Liver (tissue), 9 donors: ENCODE data around the gene NOTO. TPM values are rescaled to one million over a fixed set of nuclear protein-coding genes. Genes with fewer than 3 reads are reported as not detected.

ENCODE experiments used
- DNase-seq: peaks from one replicate; pipeline ENCODE4 v3.0.0-alpha.2; 2017; ENCODE audit warnings: low spot score
- H3K27ac ChIP-seq, 2 donors: one replicate each; pipeline ENCODE4 v1.7.0; 2013; ENCODE audit warnings: inconsistent platforms in 2 of 2, low read length in 2 of 2, control low read depth in 1 of 2, low read depth in 1 of 2, mild to moderate bottlenecking in 1 of 2
- H3K27me3 ChIP-seq, 4 donors: one replicate each; pipeline versions ENCODE4 v1.6.1 to v1.7.0; 2013; ENCODE audit warnings: low read length in 3 of 4, inconsistent platforms in 1 of 4, mild to moderate bottlenecking in 1 of 4, moderate library complexity in 1 of 4; ENCODE audit not compliant: control insufficient read depth in 4 of 4, insufficient read depth in 4 of 4
- H3K36me3 ChIP-seq, 4 donors: one replicate each; pipeline versions ENCODE4 v1.6.1 to v1.7.0; 2013; ENCODE audit warnings: low read length in 3 of 4, mild to moderate bottlenecking in 3 of 4, low read depth in 1 of 4, moderate library complexity in 1 of 4; ENCODE audit not compliant: control insufficient read depth in 4 of 4, insufficient read depth in 3 of 4
- H3K4me1 ChIP-seq, 4 donors: one replicate each; pipeline versions ENCODE4 v1.6.1 to v1.7.0; 2013; ENCODE audit warnings: low read length in 3 of 4, mild to moderate bottlenecking in 3 of 4, moderate library complexity in 1 of 4; ENCODE audit not compliant: control insufficient read depth in 4 of 4, insufficient read depth in 4 of 4
- H3K4me3 ChIP-seq, 3 donors: one replicate each; pipeline versions ENCODE4 v1.6.1 to v1.7.0; 2013; ENCODE audit warnings: low read length in 3 of 3, control low read depth in 1 of 3, low read depth in 1 of 3, mild to moderate bottlenecking in 1 of 3
- H3K9ac ChIP-seq, 2 donors: one replicate each; pipeline ENCODE4 v1.7.0; 2013; ENCODE audit warnings: low read length in 2 of 2, mild to moderate bottlenecking in 2 of 2, moderate library complexity in 2 of 2, control low read depth in 1 of 2, low read depth in 1 of 2
- H3K9me3 ChIP-seq, 4 donors: one replicate each; pipeline versions ENCODE4 v1.6.1 to v1.7.0; 2013; ENCODE audit warnings: low read length in 3 of 4; ENCODE audit not compliant: control insufficient read depth in 4 of 4
- EGR1 ChIP-seq, 2 donors: IDR thresholded peaks; 2 replicates each; pipeline ENCODE4 v1.6.1; 2016 to 2018; ENCODE audit warnings: antibody characterized with exemption in 2 of 2, low read depth in 2 of 2
- FOXA1 ChIP-seq: IDR thresholded peaks from 2 replicates; pipeline ENCODE4 v1.6.1; 2016; ENCODE audit warnings: antibody characterized with exemption
- FOXA2 ChIP-seq: IDR thresholded peaks from 2 replicates; pipeline ENCODE4 v1.6.1; 2016; ENCODE audit warnings: antibody characterized with exemption
- HNF4G ChIP-seq: IDR thresholded peaks from 2 replicates; pipeline ENCODE4 v1.6.1; 2016; ENCODE audit warnings: antibody characterized with exemption
- JUND ChIP-seq, 2 donors: IDR thresholded peaks; 2 replicates each; pipeline ENCODE4 v1.6.1; 2016; ENCODE audit warnings: antibody characterized with exemption in 2 of 2
- NR2F2 ChIP-seq: IDR thresholded peaks from 2 replicates; pipeline ENCODE4 v1.6.1; 2016; ENCODE audit warnings: antibody characterized with exemption
- RXRA ChIP-seq, 2 donors: IDR thresholded peaks; 2 replicates each; pipeline ENCODE4 v1.6.1; 2017 to 2018; ENCODE audit warnings: antibody characterized with exemption in 2 of 2, mild to moderate bottlenecking in 1 of 2
- SP1 ChIP-seq: IDR thresholded peaks from 2 replicates; pipeline ENCODE4 v1.6.1; 2018; ENCODE audit warnings: antibody characterized with exemption, mild to moderate bottlenecking
- YY1 ChIP-seq: IDR thresholded peaks from 2 replicates; pipeline ENCODE4 v1.6.1; 2016; ENCODE audit warnings: antibody characterized with exemption, mild to moderate bottlenecking
- WGBS: extraction: QIAGEN DNeasy Blood & Tissue Kit; methylation state at CpG from one replicate; pipeline ENCODE4 v1.1.7; 2013; 5-methylcytosine and 5-hydroxymethylcytosine counted together
- polyA plus RNA-seq, 2 donors: library from polyadenylated mRNA; stranded (reverse) in 1 of 2; unstranded in 1 of 2; fragments of 200-250 nt in 1 of 2; fragments of >200 nt in 1 of 2; fragmentation: Nextera tagmentation in 1 of 2; extraction: Ambion mirVana in 1 of 2; gene quantifications; one replicate each; pipeline versions ENCODE4 v1.2.1 to v1.2.3, GENCODE V29; 2013 to 2015
- total RNA-seq, 2 donors: library from RNA; depleted of rRNA; stranded (reverse); fragments of >200 nt; gene quantifications; one replicate each; pipeline ENCODE4 v1.2.3, GENCODE V29; 2014
- TF ChIP-seq, protein P1 (sequence below): IDR thresholded peaks from 2 replicates; pipeline ENCODE4 v1.6.1; 2016; ENCODE audit warnings: antibody characterized with exemption
- TF ChIP-seq, protein P2 (sequence below): IDR thresholded peaks from 2 replicates; pipeline ENCODE4 v1.6.1; 2016; ENCODE audit warnings: antibody characterized with exemption, mild to moderate bottlenecking
- TF ChIP-seq, protein P3 (sequence below): IDR thresholded peaks from 2 replicates; pipeline ENCODE4 v1.6.1; 2016; ENCODE audit warnings: antibody characterized with exemption
- TF ChIP-seq, protein P4 (sequence below): fragments of 150-350 bp; IDR thresholded peaks from 2 replicates; pipeline ENCODE4 v1.5.1; 2017; ENCODE audit warnings: improper control_type of control experiment, low read depth, low read length; ENCODE audit not compliant: missing input control
- donor health status: healthy.
- donor health status: healthy.
- donor health status: healthy.
- donor health status: healthy.
- donor health status: healthy.

NOTO gene
- total and polyA plus RNA-seq, 4 donors: not detected

DNA sequence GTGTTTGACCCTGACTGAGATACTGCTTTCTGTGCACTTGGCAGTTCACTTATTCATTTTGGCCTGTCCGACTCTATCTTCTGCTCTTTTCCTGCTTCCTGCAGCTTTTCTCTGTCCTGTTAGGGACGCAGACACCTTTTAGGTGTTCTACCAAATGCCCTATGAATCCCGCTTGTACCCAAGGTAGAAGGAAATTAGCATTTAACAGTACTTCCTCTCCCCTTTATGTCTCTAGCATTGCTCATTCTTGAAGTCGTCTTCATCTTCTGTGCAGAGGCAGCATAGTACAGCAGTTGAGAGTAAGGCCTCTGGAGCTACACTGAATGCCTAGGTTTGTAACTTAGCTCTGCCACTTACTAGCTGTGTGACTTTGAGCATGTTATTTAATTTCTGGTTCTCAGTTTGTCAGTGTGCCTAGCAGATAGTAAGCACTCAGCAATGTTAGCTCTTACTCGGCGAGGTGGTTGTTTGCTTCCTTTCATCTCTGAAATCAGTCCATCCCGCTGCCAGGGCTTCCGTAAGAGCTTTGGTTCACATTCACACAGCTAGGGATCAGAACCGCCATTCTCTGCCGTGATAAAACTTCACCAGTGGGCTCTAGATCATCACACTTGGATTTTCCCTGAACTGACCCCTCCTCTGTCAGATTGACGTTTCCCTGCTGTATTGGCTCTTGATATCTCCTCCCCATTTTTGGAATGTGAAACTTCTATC lies 33.1 kb downstream of the NOTO start:
- Histone ChIP-seq H3K4me3 (peak overlapping the region; percentile 86 to 97 (median 87)), H3K36me3 (peaks cover 2 to 8% (median 7%) of the 10 kb centered on the region in 4 donors), H3K9ac (peak overlapping the region; percentile 88 to 91), H3K4me1 (peaks cover 2 to 26% (median 19%) of the 10 kb centered on the region in 4 donors), H3K9me3 (no peaks in the 10 kb centered on the region), H3K27me3 (no peaks in the 10 kb centered on the region), H3K27ac (no peak overlapping the region)
- TF ChIP-seq, protein P1, sequence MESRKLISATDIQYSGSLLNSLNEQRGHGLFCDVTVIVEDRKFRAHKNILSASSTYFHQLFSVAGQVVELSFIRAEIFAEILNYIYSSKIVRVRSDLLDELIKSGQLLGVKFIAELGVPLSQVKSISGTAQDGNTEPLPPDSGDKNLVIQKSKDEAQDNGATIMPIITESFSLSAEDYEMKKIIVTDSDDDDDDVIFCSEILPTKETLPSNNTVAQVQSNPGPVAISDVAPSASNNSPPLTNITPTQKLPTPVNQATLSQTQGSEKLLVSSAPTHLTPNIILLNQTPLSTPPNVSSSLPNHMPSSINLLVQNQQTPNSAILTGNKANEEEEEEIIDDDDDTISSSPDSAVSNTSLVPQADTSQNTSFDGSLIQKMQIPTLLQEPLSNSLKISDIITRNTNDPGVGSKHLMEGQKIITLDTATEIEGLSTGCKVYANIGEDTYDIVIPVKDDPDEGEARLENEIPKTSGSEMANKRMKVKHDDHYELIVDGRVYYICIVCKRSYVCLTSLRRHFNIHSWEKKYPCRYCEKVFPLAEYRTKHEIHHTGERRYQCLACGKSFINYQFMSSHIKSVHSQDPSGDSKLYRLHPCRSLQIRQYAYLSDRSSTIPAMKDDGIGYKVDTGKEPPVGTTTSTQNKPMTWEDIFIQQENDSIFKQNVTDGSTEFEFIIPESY: no peak
- TF ChIP-seq, protein P2, sequence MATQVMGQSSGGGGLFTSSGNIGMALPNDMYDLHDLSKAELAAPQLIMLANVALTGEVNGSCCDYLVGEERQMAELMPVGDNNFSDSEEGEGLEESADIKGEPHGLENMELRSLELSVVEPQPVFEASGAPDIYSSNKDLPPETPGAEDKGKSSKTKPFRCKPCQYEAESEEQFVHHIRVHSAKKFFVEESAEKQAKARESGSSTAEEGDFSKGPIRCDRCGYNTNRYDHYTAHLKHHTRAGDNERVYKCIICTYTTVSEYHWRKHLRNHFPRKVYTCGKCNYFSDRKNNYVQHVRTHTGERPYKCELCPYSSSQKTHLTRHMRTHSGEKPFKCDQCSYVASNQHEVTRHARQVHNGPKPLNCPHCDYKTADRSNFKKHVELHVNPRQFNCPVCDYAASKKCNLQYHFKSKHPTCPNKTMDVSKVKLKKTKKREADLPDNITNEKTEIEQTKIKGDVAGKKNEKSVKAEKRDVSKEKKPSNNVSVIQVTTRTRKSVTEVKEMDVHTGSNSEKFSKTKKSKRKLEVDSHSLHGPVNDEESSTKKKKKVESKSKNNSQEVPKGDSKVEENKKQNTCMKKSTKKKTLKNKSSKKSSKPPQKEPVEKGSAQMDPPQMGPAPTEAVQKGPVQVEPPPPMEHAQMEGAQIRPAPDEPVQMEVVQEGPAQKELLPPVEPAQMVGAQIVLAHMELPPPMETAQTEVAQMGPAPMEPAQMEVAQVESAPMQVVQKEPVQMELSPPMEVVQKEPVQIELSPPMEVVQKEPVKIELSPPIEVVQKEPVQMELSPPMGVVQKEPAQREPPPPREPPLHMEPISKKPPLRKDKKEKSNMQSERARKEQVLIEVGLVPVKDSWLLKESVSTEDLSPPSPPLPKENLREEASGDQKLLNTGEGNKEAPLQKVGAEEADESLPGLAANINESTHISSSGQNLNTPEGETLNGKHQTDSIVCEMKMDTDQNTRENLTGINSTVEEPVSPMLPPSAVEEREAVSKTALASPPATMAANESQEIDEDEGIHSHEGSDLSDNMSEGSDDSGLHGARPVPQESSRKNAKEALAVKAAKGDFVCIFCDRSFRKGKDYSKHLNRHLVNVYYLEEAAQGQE: no peak
- TF ChIP-seq EGR1 (IDR thresholded peaks at IDR 0.05; ENCODE audit: low read depth in 2 of 2) (no peak), RXRA (IDR thresholded peaks at IDR 0.05) (no peak), FOXA2 (no peak), YY1 (no peak), JUND (IDR thresholded peaks at IDR 0.05) (no peak)
- TF ChIP-seq, protein P3, sequence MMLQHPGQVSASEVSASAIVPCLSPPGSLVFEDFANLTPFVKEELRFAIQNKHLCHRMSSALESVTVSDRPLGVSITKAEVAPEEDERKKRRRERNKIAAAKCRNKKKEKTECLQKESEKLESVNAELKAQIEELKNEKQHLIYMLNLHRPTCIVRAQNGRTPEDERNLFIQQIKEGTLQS: no peak
- TF ChIP-seq, protein P4, sequence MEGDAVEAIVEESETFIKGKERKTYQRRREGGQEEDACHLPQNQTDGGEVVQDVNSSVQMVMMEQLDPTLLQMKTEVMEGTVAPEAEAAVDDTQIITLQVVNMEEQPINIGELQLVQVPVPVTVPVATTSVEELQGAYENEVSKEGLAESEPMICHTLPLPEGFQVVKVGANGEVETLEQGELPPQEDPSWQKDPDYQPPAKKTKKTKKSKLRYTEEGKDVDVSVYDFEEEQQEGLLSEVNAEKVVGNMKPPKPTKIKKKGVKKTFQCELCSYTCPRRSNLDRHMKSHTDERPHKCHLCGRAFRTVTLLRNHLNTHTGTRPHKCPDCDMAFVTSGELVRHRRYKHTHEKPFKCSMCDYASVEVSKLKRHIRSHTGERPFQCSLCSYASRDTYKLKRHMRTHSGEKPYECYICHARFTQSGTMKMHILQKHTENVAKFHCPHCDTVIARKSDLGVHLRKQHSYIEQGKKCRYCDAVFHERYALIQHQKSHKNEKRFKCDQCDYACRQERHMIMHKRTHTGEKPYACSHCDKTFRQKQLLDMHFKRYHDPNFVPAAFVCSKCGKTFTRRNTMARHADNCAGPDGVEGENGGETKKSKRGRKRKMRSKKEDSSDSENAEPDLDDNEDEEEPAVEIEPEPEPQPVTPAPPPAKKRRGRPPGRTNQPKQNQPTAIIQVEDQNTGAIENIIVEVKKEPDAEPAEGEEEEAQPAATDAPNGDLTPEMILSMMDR: no peak
- no peak for DNase-seq
- WGBS: 67% methylated on average over 11 of the region's 11 CpGs

DNA sequence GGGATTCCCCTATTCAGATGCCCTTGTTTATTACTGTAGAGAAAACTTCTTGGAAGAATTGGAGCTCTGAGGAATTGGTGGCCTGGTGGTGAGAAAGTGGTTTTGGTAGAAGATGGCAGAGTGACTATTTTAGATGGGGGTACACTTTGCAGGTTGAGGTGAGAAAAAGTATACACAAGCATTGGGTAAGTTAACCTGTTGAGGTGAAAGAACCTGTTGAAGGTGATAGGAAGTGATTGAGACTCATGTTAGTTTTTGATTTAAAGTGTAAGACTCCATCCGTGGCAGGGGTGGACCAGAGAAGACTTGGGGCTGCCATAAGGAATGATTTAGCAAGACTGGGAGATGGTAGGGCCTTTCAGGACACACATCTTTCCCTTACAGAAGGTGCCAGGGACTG lies 34.8 kb downstream of the NOTO start:
- H3K4me1 ChIP-seq: peaks cover 2 to 26% (median 19%) of the 10 kb centered on the region in 4 donors
- no peak overlapping the region for H3K4me3 ChIP-seq
- DNase-seq: no peak
- TF ChIP-seq NR2F2 (no peak), YY1 (no peak), HNF4G (no peak), EGR1 (IDR thresholded peaks at IDR 0.05; ENCODE audit: low read depth in 2 of 2) (no peak), SP1 (no peak), FOXA1 (no peak), RXRA (IDR thresholded peaks at IDR 0.05) (no peak), JUND (IDR thresholded peaks at IDR 0.05) (no peak)
- TF ChIP-seq, protein P3: no peak
- TF ChIP-seq, protein P2: no peak
- TF ChIP-seq, protein P1: no peak
- TF ChIP-seq, protein P4: no peak
- peaks cover 2 to 13% (median 7%) of the 10 kb centered on the region in 4 donors for H3K36me3 ChIP-seq
- H3K9me3 ChIP-seq: no peaks in the 10 kb centered on the region
- 71% methylated on average over 1 of the region's 1 CpG for WGBS
- no peaks in the 10 kb centered on the region for H3K27me3 ChIP-seq
- no peak overlapping the region for H3K27ac ChIP-seq
- no peak overlapping the region for H3K9ac ChIP-seq
